ENCODE results near the gene PFDN6. TPM values are rescaled to one million over a fixed set of nuclear protein-coding genes. Genes with fewer than 3 reads are reported as not detected.

PFDN6 gene
- total RNA-seq, 1 experiment from 2014 or later = 85.3 TPM

DNA sequence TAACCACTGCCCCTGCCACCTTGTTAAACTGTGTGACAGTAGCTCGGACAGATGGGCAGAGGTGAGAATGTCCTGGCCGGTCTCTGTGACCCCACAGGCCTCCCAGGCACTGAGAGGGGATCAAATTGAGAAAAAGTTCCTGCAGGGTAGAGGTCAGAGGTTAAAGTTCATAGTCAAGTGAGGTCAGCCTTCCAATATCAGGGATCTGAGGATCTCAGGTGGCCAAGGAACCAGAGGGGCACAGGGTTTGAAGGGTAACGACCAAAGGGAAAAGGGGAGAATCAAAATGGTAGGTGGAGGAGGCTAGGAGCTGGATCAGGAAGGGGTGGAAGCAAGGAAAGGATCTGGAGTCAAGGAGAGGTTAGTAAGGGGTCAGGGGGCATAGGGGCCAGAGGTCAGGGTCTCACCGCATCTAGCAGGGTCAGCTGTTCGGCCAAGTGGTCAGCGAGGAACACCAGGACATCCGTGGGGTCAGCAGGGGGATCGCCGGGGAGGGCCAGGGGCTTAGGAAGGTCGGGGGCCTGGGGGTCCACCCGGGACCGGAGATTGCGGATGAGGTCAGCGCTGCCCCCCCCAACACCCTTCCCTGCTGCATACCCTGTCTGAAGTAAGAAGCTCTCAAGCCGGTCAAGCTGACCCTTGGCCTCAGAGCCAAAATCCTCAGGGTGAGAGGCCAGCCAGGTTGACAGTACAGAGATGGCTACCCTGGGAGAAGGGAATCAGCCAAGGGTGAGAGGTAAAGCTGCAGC is 6.4 kb downstream of the PFDN6 start:
- DNase-seq (ENCODE audit: low spot score) = no peak

DNA sequence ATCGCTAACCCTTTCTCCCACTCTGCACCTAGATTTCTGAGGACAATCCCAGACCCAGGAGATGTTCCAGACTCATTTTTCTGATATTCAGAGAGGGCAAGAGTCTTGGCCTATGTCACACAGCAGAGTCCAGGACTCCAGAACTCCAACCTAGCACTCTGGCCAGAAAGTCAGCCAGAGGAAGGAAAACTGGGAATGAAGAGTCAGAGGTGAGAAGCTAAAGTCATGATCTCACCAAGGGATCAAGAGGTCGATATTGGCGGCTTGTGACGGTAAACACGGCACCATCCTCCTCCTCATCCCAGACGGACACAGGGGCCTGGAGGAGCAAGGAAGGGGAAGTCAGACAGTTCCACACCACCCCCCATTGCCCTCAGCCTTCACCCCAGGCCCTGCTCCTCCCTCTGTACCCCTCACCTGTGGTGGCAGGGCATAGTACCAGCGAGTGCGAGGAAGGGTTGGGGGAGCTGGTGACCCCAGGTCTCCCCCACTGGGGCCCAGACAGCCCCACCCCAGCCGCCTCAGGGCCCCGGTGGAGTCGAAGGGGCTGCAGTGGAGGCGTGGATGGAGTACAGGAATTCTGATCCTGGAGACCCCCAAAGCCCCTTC is 7.5 kb downstream of the PFDN6 start:
- no peak for DNase-seq (ENCODE audit: low spot score)

DNA sequence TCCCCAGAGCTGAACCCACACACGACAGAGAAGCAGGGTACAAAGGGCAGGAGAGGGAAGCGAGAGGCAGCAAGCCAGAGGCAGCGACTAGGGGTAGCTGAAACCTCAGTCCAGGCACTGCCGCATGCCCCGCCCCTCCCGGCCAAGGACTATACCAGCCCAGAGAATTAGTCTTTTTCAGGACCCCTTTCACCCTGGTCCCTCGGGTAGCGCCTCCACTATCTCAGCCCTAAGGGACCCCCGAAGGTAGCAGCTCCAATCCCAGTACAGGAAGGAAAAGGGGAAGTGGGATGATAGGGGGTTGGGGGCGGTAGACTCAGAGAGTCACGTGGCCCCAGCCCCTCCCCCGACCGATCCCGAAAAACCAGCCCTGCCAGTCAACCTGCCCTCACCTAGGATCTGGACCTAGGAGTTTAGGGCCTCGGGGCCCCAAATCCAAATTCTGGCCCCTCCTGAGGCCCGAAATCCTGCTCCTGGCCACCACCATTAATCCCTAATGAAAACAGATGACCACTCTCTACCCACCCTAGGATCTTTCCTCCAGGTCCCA is 8.1 kb downstream of the PFDN6 start:
- DNase-seq (ENCODE audit: low spot score) = no peak

DNA sequence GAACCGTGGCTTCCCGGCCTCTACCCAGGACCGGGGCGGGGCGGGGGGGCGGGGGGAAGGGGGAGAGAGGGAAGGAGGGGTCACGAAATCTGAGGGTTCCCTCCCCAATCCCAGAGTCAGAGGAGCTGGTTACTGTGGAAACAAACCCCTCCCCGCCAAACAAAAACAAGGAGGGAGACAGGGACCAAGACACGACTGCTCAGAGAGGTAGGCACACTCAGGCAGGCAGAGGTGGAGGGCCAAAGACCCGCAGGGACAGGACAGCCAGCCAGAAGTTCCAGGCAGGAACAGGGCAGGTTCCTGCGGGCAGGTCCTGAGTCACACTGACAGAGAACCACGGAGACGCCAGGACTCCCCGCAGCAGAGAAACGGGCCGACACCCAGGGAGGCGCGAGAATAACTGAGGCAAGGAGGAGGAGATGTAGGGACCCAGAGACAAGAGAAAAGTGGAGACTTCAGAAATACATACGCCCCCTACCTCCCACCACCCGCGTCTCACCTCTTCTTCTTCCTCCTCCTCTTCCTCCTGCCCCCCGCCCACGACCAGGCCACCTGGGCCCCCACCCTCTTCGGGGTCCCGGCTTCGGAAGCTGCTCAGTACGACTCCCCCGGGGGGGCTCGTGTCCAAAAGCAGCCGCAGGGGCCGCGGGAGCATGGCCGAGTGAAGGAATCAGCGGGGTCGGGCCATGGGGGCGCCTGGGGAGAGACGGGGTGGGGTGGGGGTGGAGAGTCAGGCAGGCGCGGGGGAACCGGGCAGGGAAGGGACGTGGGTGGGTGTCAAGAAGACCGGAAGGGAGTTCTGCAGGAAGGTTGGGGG is 8.8 kb downstream of the PFDN6 start:
- peak; percentile 76 for DNase-seq (ENCODE audit: low spot score)

DNA sequence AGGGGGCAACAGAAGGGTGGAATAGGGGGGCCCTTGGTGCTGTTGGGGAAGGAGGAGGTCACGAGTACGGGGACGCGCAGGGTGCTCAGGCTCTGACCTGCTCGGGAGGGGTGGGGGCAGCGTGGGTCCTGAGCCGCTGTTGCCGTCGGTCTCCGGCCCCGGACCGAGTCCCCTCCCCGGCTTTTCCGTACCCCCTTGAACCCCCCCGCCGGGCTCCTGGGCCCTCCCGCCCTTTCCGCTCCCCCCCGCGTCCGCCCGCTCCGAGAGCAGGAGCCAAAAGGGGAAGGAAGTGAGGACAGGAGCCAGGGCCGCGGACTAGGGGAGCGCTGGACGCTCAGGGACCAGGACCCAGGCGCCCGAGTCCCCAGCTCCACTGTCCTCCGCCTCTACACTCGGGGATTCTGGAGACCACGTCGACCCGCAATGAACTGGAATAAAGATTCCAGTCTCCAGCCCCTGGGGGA is 9.4 kb downstream of the PFDN6 start, which contains the start of gene RGL2:
RGL2 (minus strand) TSS at position 170 of the 464 bp plus-strand sequence. CDS start 332 bp downstream, outside the sequence.
- peak; percentile 29 for DNase-seq (ENCODE audit: low spot score)

DNA sequence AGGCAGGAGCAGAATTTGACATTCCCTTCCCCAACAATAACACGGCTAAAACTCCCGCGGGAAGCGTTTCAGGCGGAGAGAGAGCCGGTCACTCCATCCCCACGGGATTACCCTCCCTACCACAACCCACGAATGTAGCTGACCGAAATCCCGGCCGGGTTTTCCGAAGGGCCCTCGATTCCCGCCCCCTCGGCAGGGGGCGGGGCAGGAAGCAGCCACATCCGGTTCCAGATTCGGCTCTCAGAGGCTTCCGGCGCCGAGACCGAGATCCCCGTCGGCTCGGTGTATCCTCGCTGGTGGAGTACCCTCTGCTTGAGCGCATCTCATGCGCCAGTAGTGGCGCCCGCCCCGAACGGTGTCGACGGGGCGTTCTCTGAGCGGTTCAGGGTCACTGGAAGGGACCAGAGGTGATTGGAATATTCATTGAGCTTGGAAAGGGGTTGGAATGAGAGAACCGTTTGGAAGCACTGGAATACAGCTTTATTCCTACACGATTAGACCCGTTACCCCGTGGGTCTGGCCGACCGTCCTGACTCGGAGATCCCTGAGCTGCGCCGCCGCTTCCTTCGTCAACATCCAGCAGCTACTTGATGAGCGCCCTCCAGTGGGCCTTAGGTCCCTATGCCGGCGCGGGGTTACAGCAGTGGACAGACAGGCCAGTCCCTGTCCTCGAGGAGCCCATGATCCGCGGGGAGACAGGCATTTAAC is 10.0 kb downstream of the PFDN6 start:
- DNase-seq (ENCODE audit: low spot score) = peak; percentile 86

DNA sequence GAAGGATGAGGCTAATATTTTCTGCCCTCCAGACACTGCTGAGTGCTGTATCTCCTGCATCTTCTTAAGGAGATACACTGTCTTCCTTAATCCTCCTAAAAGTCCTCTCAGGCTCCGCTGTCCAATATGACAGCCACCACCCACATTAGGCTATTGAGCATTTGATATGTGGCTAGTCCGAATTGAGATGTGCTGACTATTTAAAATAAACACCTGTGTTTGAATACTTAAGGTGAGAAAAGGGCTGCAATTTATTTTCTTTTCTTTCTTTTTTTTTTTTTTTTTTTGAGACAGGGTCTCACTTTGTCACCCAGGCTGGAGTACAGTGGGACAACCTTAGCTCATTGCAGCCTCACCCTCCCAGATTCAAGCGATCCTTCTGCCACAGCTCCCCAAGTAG is 12.5 kb downstream of the PFDN6 start:
- DNase-seq (ENCODE audit: low spot score) = no peak

DNA sequence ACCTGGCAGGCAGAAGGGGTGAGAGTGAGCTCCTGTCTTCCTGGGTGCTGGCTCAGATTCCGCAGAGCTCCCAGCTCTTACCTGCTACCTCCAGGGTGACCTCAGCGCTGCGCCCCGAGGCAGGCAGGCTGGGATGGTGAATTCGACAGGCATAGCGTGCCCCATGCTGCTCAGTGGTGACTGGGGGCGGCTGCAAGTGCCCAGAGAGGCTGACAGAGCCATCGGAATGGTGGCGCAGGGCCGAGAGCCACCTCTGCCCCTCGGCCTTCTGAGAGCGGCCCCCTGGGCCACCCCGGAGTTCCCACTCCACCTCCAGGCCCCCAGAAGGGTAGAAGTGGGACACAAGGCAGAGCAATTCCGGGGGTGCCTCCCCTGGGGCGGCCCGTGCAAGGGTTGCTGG is 14.8 kb downstream of the PFDN6 start:
- DNase-seq (ENCODE audit: low spot score) = no peak

DNA sequence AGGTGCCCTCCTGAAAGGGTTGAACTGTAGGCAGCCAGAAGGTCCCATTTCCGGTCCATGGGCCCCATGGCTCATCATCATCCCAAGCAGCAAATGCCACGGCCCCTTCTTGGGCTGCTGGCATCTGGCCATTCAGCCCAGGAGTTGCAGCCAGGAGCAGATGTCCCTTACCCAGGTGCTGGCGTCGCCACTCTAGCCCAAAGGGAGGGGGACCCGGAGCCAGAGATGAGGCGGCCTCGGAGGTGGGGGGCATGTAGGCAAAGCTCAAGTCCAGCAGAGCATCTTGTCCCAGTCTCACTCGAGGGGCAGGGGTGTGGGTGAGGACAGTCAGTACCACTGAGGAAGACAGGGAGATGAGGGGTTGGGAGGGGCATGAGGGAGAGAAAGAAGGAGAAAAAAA is 15.7 kb downstream of the PFDN6 start:
- DNase-seq (ENCODE audit: low spot score) = no peak

DNA sequence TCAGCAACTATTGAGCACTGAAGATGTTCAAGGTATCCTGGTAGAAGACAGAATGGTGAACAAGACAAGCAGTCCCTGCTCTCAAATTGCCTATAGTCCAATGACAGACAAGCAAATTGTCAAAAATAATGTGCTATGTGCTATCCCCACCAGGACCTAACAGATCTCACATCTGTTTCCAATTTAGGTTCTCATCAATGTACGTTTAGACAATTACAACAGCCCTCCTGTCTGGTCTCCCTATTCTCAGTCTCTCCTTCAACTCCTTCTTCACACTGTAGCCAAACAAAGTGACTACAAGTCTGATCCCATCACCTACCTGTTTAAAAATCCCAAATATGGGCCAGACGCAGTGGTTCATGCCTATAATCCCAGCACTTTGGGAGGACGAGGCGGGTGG is 17.0 kb downstream of the PFDN6 start:
- DNase-seq (ENCODE audit: low spot score) = no peak

DNA sequence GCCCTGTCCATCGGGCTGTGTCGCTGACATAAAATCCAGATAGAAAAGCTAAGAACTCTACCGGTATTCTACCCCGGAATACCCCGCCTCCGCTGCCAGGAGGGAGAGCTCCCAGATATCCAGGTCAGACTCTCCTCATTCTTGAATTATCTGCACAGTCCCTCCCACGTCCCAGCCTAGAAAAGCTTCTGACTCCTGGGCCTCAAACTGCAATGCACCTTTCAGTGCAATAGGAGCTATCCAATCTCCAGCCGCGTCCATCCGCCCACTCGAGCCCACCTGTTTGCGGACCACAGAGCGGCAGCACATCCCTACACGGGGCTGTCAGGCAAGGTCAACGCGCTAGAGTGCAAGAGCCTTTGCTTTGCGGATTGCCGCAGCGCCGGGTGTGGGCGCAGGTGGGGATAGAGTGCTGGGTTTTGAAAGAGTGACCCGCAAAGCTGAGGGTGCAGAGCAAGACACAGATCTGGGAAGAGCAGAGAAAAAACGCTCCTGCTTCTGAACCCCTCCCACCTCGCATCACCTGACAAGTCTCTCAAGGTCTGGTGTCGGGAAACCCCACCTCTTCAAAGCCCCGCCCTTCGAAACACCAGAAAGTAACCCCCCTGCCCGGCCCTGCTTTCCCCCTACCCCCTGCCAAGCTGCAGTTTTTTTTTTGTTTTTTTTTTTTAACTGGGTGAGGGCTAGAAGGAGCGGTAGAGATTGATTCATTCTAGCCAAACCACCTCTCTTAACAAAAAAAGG is 23.1 kb downstream of the PFDN6 start:
- DNase-seq (ENCODE audit: low spot score) = peak; percentile 86

DNA sequence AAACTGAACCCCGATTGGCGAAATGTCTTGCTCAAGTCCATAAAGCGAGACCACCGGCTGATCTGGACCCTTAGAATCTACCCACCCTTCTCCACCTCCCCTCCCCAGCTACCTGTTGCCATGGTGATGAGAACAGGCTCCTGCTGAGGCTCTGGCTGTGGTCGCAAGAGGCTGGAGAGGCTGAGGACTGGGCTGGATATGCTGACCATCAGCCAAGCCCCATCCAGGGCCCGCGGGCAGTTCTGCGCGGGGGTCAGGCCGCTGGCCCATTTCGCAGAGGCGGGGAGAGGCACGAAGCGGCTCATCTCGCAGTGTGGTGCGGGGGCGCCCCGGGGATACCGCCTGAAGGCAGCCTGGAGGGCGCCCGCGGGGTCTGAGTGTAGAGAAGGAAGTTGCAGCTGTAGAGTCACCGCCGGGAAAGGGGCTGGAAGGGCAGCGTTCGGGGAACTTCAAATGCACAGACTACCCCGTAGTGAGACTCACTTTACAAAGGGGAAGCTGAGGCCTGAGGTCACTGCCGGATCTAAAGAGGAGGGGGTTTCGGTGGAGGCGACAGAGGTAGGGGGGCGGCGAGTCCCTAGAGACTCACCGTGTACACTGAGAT is 23.8 kb downstream of the PFDN6 start:
- DNase-seq (ENCODE audit: low spot score) = no peak

DNA sequence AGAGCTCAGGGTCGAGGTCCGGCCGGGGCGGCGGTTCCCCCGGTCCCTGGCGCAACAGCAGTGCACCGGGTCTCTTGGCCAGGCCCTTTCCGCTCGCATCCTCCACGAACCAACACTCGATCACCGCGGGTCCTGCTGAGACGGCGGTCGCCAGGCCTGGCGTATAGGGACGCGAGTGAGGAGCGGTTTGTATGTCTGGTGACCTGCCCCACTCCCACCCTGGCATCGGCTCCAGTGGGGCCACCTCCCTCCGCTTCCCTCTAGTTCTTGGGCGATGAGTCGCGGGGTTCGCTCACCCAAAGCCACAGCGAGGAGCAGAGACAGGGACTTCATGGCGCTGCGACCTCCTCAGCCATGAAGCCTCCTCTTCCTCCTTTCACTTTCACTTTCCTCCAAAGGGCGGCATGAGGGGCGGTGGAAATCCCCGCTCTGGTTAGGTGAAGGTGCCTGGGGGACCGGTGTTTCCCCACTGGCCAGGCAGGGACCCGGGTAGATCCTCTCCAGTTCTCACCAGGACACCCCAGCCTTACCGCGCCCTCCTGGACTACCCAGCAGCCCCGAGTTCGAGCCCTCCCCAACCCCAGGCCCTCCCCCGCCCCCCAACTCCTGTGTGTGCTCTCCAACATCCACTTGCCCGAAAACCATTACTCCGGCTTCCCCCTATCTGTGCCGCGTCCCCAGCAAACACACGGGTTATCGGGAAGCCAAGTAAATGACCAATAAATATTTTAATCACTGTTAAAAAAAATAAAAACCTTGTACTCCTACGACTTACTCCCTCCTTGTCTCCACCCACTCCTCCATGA is 24.5 kb downstream of the PFDN6 start, which contains the start of gene TAPBP:
TAPBP (minus strand) TSS at position 370 of the 806 bp plus-strand sequence; CDS start at position 333, 37 bp downstream.
- peak; percentile 70 for DNase-seq (ENCODE audit: low spot score)

DNA sequence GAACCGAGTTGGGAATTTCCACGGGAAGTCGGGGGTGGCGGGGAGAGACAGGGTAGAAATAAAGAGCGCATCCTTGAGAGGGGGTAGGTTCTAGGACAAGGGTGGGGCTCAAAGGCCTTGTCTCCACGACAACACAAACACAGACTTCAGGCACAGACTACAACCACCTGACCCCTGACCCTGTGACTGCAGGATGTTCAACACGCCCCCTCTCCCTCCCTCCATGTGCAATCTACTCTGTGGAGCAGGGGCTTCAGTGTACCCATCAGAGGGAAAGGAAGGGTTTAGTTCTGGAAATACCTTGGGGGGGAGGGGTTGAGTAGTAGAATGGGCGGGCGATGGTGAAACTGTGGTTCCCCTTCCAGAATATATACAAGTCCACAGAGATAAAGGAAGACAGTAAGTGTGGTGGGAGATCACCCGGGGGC is 25.1 kb downstream of the PFDN6 start:
- peak; percentile 64 for DNase-seq (ENCODE audit: low spot score)

DNA sequence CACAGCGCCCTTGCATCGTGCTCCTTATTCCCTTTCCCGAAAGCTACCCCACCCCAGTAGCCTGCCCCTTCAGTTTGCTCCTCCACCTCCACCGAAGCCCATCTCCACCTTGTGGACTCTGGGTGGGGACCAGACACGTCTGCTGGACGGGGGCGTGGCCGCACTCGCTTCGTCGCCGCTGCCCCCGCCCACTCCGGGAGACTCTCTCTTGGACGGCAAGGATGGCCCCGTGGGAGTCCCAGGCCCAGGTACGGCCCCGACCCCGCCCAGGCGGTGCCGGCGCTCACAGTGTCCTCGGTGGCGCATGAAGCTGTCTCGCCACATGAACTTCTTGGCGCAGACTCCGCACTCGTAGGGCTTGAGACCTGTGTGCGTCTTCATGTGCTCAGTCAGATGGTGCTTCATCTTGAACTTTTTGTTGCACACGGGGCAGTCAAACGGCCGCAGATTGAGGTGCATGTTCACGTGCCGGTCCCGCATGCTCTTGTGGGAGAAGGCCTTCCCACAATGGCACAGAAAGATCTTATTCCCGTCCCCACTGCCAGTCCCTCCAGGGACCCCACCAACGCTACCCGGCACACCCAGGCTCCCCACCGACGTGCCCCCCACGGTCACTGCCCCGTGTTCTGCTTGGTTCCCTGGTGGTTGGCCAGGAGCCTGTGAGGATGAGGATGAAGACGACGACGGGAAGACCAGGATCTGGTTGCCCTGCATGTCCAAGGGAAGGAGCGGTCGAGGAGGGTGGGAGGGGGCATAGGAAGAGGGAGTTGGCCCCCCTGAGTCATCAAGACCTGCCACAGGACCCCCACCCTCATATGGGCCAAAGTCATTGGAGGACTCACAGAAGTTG is 25.8 kb downstream of the PFDN6 start:
- DNase-seq (ENCODE audit: low spot score) = no peak

DNA sequence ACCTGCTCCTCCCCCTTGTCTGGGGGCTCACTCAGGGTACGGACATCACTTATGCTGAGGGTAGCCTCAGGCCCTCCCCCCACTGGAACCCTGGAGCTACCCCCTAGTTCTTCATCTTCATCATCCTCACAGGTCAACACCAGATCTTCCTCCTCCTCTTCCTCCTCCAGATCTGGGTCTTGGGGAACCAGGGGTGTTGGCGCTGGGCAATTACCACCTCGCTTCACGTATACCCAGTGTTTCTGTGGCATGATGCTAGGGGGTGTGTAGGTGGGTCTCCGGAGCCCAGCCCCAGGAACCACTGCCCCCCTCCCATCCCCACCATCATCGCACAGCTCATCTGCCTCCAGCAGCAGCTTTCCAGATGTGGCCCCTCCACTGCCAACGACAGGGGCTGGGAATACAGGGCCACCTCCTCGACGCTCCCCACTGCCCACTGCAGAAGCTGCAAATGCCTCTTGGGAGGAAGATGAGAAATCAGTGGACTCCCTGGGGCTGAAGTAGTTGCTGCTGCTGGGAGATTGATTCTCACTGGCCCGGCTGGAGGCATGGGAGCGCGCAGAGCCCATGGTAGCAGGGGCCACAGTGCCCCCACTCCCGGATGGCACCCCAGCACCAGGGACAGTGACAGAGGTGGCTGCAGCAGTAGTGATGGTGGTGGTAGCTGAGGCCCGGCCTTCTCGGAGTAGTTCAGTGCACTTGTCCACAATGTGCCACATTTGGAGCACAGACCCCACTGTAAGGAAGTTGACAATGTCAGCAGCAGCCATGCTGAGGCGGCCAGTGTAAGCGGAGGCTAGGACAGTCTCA is 26.6 kb downstream of the PFDN6 start:
- DNase-seq (ENCODE audit: low spot score) = no peak

DNA sequence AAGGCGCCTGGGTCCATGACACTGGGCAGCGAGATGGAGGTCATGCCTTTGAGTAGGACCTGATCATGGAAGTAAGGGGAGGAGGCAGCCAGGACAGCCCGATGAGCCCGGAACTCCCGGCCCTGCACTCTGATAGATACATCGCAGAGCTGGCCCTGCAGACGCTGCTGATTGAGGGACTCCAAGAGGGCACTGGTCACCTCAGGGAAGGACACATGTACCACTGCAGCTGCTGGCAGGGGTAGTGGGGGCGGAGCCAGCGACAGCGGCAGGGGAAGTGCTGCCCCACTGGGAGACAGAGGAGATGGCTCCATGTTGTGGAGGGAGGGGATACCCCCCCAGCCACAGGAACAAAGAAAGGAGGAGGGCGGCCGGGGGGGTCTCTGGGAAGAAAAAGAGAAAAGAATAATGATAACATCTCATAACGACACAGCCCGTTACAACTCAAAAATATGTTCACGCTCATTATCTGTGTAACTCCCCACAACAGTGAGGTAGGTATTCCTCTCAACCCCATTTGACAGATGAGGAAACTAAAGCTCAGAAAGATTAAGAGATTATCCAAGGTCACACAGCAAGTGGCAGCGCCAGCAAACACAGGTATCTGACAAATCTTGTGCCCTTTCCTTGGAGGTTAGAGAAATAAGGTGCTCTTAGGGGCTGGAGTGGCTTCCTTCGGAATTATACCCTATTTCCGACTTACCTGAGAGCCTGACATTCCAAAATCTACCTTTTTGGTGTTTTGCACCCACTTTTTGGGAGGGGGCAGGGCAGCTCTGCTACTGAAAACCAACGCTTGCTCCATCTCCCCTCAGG is 27.4 kb downstream of the PFDN6 start:
- DNase-seq (ENCODE audit: low spot score) = no peak
